GM12878 (cell line): ENCODE results near the gene SMIM13.

Experiments used
- CEBPB ChIP-seq, 2 experiments: fragments of 150-350 bp in 1 of 2; IDR thresholded peaks; 2 replicates each; pipeline ENCODE4 v1.6.1; 2012 to 2014; ENCODE audit warnings: low read depth in 2 of 2, low read length in 2 of 2, borderline replicate concordance in 1 of 2, inconsistent platforms in 1 of 2
- REST ChIP-seq: IDR thresholded peaks from 2 replicates; pipeline ENCODE4 v1.6.1; 2012; ENCODE audit warnings: mild to moderate bottlenecking, low read depth, low read length
- SRF ChIP-seq, 2 experiments: IDR thresholded peaks; 2 replicates each; pipeline ENCODE4 v1.6.1; 2011; ENCODE audit warnings: low read depth in 2 of 2, low read length in 2 of 2, mild to moderate bottlenecking in 1 of 2, moderate library complexity in 1 of 2
- USF2 ChIP-seq: IDR thresholded peaks from 2 replicates; pipeline ENCODE4 v1.6.1; 2011; ENCODE audit warnings: low read depth, low read length, improper control_type of control experiment, borderline replicate concordance
- YY1 ChIP-seq: IDR thresholded peaks from 2 replicates; pipeline ENCODE4 v1.6.1; 2011; ENCODE audit warnings: low read depth, mild to moderate bottlenecking, low read length
- TF ChIP-seq, protein P1 (sequence below), 3 experiments: IDR thresholded peaks in 2 of 3; conservative IDR thresholded peaks in 1 of 3; 2 replicates each; pipeline ENCODE4 v1.5.1; 2011; ENCODE audit warnings: low read depth in 3 of 3, low read length in 3 of 3, mild to moderate bottlenecking in 3 of 3, control low read depth in 2 of 3, moderate library complexity in 2 of 3, inconsistent platforms in 1 of 3, mixed read lengths in 1 of 3; ENCODE audit not compliant: control insufficient read depth in 2 of 3, insufficient read depth in 1 of 3; ENCODE audit errors: extremely low read depth in 1 of 3
- TF ChIP-seq, protein P2 (sequence below): IDR thresholded peaks from 2 replicates; pipeline ENCODE4 v1.6.1; 2012; ENCODE audit warnings: low read length, inconsistent platforms

GRCh38 chr6:11141295-11141694, 47.7 kb downstream of the SMIM13 start:
- no peak for TF ChIP-seq CEBPB (IDR thresholded peaks at IDR 0.05; ENCODE audit: borderline replicate concordance in 1 of 2, low read depth in 2 of 2, low read length in 2 of 2)
- TF ChIP-seq, protein P1, sequence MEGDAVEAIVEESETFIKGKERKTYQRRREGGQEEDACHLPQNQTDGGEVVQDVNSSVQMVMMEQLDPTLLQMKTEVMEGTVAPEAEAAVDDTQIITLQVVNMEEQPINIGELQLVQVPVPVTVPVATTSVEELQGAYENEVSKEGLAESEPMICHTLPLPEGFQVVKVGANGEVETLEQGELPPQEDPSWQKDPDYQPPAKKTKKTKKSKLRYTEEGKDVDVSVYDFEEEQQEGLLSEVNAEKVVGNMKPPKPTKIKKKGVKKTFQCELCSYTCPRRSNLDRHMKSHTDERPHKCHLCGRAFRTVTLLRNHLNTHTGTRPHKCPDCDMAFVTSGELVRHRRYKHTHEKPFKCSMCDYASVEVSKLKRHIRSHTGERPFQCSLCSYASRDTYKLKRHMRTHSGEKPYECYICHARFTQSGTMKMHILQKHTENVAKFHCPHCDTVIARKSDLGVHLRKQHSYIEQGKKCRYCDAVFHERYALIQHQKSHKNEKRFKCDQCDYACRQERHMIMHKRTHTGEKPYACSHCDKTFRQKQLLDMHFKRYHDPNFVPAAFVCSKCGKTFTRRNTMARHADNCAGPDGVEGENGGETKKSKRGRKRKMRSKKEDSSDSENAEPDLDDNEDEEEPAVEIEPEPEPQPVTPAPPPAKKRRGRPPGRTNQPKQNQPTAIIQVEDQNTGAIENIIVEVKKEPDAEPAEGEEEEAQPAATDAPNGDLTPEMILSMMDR (IDR thresholded peaks at IDR 0.05 in 2 of 3, conservative IDR thresholded peaks at IDR 0.05 in 1 of 3; ENCODE audit: control insufficient read depth in 2 of 3, extremely low read depth in 1 of 3, insufficient read depth in 1 of 3, low read depth in 3 of 3, low read length in 3 of 3) = no peak
- TF ChIP-seq, protein P2, sequence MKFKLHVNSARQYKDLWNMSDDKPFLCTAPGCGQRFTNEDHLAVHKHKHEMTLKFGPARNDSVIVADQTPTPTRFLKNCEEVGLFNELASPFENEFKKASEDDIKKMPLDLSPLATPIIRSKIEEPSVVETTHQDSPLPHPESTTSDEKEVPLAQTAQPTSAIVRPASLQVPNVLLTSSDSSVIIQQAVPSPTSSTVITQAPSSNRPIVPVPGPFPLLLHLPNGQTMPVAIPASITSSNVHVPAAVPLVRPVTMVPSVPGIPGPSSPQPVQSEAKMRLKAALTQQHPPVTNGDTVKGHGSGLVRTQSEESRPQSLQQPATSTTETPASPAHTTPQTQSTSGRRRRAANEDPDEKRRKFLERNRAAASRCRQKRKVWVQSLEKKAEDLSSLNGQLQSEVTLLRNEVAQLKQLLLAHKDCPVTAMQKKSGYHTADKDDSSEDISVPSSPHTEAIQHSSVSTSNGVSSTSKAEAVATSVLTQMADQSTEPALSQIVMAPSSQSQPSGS = no peak
- no peak for TF ChIP-seq YY1
- TF ChIP-seq REST = no peak
- no peak for TF ChIP-seq SRF (IDR thresholded peaks at IDR 0.05; ENCODE audit: low read depth in 2 of 2, low read length in 2 of 2)
- no peak for TF ChIP-seq USF2
